ENCODE results near the gene FKBP6. TPM values are rescaled to one million over a fixed set of nuclear protein-coding genes. Genes with fewer than 3 reads are reported as not detected.

The FKBP6 gene
- total and polyA plus RNA-seq, 9 of the 15 experiments (the other 6 are each of a cell fraction or from before 2014, with no cell fraction given) = not detected

DNA sequence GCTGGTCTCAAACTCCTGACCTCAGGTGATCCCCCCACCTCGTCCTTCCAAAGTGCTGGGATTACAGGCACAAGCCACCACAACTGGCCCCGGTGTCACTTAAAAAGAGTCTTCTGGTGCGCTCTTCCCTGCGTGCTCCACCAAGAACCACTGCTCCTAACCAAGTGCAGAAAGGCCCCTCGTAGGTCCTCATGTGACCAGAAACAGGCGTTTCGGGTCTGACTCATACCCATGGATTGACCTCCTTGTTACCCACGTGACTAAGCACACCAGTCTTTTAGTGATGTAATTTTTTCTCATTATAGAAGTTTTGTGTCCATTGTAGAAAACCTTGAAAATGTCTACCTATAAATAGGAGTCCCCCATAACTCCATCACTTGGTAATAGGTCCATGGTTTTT is 13.9 kb downstream of the FKBP6 start (continued):
- TF ChIP-seq, protein P1, sequence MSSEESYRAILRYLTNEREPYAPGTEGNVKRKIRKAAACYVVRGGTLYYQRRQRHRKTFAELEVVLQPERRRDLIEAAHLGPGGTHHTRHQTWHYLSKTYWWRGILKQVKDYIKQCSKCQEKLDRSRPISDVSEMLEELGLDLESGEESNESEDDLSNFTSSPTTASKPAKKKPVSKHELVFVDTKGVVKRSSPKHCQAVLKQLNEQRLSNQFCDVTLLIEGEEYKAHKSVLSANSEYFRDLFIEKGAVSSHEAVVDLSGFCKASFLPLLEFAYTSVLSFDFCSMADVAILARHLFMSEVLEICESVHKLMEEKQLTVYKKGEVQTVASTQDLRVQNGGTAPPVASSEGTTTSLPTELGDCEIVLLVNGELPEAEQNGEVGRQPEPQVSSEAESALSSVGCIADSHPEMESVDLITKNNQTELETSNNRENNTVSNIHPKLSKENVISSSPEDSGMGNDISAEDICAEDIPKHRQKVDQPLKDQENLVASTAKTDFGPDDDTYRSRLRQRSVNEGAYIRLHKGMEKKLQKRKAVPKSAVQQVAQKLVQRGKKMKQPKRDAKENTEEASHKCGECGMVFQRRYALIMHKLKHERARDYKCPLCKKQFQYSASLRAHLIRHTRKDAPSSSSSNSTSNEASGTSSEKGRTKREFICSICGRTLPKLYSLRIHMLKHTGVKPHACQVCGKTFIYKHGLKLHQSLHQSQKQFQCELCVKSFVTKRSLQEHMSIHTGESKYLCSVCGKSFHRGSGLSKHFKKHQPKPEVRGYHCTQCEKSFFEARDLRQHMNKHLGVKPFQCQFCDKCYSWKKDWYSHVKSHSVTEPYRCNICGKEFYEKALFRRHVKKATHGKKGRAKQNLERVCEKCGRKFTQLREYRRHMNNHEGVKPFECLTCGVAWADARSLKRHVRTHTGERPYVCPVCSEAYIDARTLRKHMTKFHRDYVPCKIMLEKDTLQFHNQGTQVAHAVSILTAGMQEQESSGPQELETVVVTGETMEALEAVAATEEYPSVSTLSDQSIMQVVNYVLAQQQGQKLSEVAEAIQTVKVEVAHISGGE (CRISPR knock-in tag; IDR thresholded peaks at IDR 0.05) = no peak
- TF ChIP-seq U2AF1 (optimal IDR thresholded peaks at IDR 0.05; ENCODE audit: low read depth, low read length) (no peak), SAP30 (IDR thresholded peaks at IDR 0.05; ENCODE audit: borderline replicate concordance, insufficient read depth, low read depth, low read length, poor library complexity, severe bottlenecking) (no peak), TCF3 (CRISPR knock-in tag; IDR thresholded peaks at IDR 0.05) (no peak), ZNF668 (CRISPR knock-in tag; IDR thresholded peaks at IDR 0.05) (no peak), CCNT2 (IDR thresholded peaks at IDR 0.05; ENCODE audit: borderline replicate concordance, extremely low read depth, insufficient read length, low read depth, low read length) (no peak), GATAD2B (IDR thresholded peaks at IDR 0.05; ENCODE audit: borderline replicate concordance) (no peak), TAF7 (tag; IDR thresholded peaks at IDR 0.05) (no peak), SMARCA5 (IDR thresholded peaks at IDR 0.05) (no peak), ELF2 (CRISPR knock-in tag; IDR thresholded peaks at IDR 0.05) (no peak), CBX1 (IDR thresholded peaks at IDR 0.05; ENCODE audit: low read depth) (no peak), CAMTA2 (CRISPR knock-in tag; conservative IDR thresholded peaks at IDR 0.05) (no peak), MTF1 (CRISPR knock-in tag; IDR thresholded peaks at IDR 0.05; ENCODE audit: borderline replicate concordance) (no peak), RBM39 (optimal IDR thresholded peaks at IDR 0.05; ENCODE audit: low read depth, low read length) (no peak), CBX2 (IDR thresholded peaks at IDR 0.05; ENCODE audit: insufficient read depth, low read length, poor library complexity, severe bottlenecking) (no peak), RAD51 (IDR thresholded peaks at IDR 0.05; ENCODE audit: borderline replicate concordance, low read depth) (peak; percentile 93), ZNF408 (CRISPR knock-in tag; IDR thresholded peaks at IDR 0.05; ENCODE audit: low read depth) (no peak)
- TF ChIP-seq, protein P2, sequence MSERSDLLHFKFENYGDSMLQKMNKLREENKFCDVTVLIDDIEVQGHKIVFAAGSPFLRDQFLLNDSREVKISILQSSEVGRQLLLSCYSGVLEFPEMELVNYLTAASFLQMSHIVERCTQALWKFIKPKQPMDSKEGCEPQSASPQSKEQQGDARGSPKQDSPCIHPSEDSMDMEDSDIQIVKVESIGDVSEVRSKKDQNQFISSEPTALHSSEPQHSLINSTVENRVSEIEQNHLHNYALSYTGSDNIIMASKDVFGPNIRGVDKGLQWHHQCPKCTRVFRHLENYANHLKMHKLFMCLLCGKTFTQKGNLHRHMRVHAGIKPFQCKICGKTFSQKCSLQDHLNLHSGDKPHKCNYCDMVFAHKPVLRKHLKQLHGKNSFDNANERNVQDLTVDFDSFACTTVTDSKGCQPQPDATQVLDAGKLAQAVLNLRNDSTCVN (CRISPR knock-in tag; IDR thresholded peaks at IDR 0.05) = no peak
- TF ChIP-seq, protein P3, sequence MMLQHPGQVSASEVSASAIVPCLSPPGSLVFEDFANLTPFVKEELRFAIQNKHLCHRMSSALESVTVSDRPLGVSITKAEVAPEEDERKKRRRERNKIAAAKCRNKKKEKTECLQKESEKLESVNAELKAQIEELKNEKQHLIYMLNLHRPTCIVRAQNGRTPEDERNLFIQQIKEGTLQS (IDR thresholded peaks at IDR 0.05) = peak; percentile 91
- TF ChIP-seq, protein P3 (CRISPR knock-in tag; conservative IDR thresholded peaks at IDR 0.05) = 0 out of 2 replicates have a peak, but pooled peaks have one; percentile 23
- TF ChIP-seq, protein P4, sequence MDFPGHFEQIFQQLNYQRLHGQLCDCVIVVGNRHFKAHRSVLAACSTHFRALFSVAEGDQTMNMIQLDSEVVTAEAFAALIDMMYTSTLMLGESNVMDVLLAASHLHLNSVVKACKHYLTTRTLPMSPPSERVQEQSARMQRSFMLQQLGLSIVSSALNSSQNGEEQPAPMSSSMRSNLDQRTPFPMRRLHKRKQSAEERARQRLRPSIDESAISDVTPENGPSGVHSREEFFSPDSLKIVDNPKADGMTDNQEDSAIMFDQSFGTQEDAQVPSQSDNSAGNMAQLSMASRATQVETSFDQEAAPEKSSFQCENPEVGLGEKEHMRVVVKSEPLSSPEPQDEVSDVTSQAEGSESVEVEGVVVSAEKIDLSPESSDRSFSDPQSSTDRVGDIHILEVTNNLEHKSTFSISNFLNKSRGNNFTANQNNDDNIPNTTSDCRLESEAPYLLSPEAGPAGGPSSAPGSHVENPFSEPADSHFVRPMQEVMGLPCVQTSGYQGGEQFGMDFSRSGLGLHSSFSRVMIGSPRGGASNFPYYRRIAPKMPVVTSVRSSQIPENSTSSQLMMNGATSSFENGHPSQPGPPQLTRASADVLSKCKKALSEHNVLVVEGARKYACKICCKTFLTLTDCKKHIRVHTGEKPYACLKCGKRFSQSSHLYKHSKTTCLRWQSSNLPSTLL (IDR thresholded peaks at IDR 0.05) = no peak
